GM23338 (cell line): ENCODE measurements around the gene MED27.

Source experiments
- CREB1 ChIP-seq: fragments of 250-450 bp; sonication (Bioruptor Pico); IDR thresholded peaks from 2 replicates; pipeline ENCODE4 v1.5.0; 2020; ENCODE audit warnings: low read depth, mild to moderate bottlenecking, moderate library complexity
- CTCF ChIP-seq, 2 experiments: fragments of 200-600 bp in 1 of 2; sonication (generic) in 1 of 2; conservative IDR thresholded peaks; 2 replicates each; pipeline versions ENCODE4 v1.5.1 to v1.6.1; 2016 to 2017; ENCODE audit warnings: antibody characterized with exemption in 2 of 2, low read depth in 2 of 2, mild to moderate bottlenecking in 2 of 2, moderate library complexity in 1 of 2
- EZH2 ChIP-seq: fragments of 200-600 bp; sonication (generic); IDR thresholded peaks from one replicate; pipeline ENCODE4 v1.8.0; 2017; ENCODE audit warnings: antibody characterized with exemption, mild to moderate bottlenecking, low read depth; ENCODE audit not compliant: unreplicated experiment
- EZH2phosphoT487 ChIP-seq: fragments of 200-600 bp; sonication (generic); IDR thresholded peaks from one replicate; pipeline ENCODE4 v1.8.1; 2018; ENCODE audit warnings: antibody characterized with exemption; ENCODE audit not compliant: unreplicated experiment
- POLR2AphosphoS5 ChIP-seq: IDR thresholded peaks from 2 replicates; pipeline ENCODE4 v1.6.1; 2016; ENCODE audit warnings: antibody characterized with exemption, low read depth
- REST ChIP-seq: IDR thresholded peaks from one replicate; pipeline ENCODE4 v1.6.1; 2018; ENCODE audit warnings: antibody characterized with exemption; ENCODE audit not compliant: unreplicated experiment
- STAT1 ChIP-seq: IDR thresholded peaks from one replicate; pipeline ENCODE4 v1.6.1; 2016; ENCODE audit warnings: antibody characterized with exemption; ENCODE audit not compliant: unreplicated experiment
- ZNF114 ChIP-seq: fragments of 250-450 bp; sonication (Bioruptor Pico); IDR thresholded peaks from 2 replicates; pipeline ENCODE4 v1.5.0; 2020; ENCODE audit warnings: mild to moderate bottlenecking, moderate library complexity

- TF ChIP-seq CREB1 (CRISPR knock-in tag) (no peak), CTCF (conservative IDR thresholded peaks at IDR 0.05; ENCODE audit: low read depth in 2 of 2) (peak; percentile 19 to 41; a peak in 3 of 4 replicates), STAT1 (no peak), POLR2AphosphoS5 (no peak), ZNF114 (CRISPR knock-in tag) (no peak), REST (no peak), EZH2 (no peak), EZH2phosphoT487 (no peak)
These were observed 269.1 kb downstream of the MED27 start for GRCh38 chr9:131810351-131811170.
